ENCODE data around the gene UBE2N. TPM values are rescaled to one million over a fixed set of nuclear protein-coding genes. Genes with fewer than 3 reads are reported as not detected.

UBE2N gene, protein sequence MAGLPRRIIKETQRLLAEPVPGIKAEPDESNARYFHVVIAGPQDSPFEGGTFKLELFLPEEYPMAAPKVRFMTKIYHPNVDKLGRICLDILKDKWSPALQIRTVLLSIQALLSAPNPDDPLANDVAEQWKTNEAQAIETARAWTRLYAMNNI
- 115 TPM for total RNA-seq (ENCODE audit: unreplicated experiment)
- long read RNA-seq, full-length matches to known transcripts, result 85 of 90 reads
- long read RNA-seq, partial matches to known transcripts, result 1 of 90 reads
- long read RNA-seq, other reads (novel, unspliced or antisense), result 4 of 90 reads

DNA sequence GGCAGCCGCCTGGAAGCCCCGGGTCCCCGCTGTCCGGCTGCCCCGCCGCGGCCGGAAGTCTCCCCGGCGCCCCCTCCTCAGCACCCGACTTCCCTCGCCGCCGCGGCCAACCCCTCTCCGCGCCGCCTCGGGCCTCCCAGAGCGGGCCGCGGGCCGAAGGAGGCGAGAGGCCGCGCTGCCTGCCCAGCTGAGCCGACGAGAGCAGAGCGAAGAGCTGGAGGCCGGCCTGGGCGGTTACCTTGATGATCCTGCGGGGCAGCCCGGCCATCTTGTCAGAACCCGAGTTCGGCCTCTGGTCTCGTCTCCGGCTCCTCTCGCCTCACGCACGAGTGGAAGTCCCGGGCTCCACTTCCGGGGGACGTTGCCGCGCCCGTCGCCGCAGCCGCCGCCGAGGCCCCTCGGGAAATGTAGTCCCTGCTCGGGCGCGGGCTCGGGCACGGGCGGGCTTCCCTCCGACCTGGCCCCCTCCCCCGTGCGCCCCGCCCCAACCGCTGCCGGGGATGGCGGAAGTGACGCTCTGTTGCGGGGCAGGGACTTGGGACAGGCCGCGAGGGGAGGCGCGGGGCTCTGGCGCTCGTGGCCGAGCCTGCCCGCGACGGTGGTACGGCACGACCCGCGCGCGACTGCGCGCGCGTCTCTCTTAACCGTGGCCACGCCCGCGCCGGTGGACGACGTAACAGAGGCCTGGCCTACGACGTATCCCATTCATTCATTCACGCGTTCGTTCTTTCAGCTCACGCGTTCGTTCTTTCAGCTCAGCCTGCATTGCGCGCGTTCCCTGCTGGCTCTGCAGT, at the start of gene UBE2N:
Gene UBE2N, minus strand, starts transcription at position 331 of the 794 bp plus-strand sequence. Its CDS starts 63 bp downstream, at position 268.
- H3K36me3 Mint-ChIP-seq (ENCODE audit: unreplicated experiment), result no peaks in the 10 kb centered on the region
- peaks cover 7% of the 10 kb centered on the region for H3K27me3 Mint-ChIP-seq (ENCODE audit: unreplicated experiment)
- DNase-seq, result peak; percentile 99
- H3K4me3 Mint-ChIP-seq (ENCODE audit: unreplicated experiment), result peak within 1 kb of the TSS; percentile 95
- H3K4me1 Mint-ChIP-seq (ENCODE audit: low read depth, unreplicated experiment), result peaks cover 17% of the 10 kb centered on the region
- TF ChIP-seq, protein P1, sequence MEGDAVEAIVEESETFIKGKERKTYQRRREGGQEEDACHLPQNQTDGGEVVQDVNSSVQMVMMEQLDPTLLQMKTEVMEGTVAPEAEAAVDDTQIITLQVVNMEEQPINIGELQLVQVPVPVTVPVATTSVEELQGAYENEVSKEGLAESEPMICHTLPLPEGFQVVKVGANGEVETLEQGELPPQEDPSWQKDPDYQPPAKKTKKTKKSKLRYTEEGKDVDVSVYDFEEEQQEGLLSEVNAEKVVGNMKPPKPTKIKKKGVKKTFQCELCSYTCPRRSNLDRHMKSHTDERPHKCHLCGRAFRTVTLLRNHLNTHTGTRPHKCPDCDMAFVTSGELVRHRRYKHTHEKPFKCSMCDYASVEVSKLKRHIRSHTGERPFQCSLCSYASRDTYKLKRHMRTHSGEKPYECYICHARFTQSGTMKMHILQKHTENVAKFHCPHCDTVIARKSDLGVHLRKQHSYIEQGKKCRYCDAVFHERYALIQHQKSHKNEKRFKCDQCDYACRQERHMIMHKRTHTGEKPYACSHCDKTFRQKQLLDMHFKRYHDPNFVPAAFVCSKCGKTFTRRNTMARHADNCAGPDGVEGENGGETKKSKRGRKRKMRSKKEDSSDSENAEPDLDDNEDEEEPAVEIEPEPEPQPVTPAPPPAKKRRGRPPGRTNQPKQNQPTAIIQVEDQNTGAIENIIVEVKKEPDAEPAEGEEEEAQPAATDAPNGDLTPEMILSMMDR (IDR thresholded peaks at IDR 0.05; ENCODE audit: partially characterized antibody, unreplicated experiment), result no peak
- H3K9me3 Mint-ChIP-seq (ENCODE audit: unreplicated experiment), result peaks cover 10% of the 10 kb centered on the region
- H3K27ac Mint-ChIP-seq (ENCODE audit: unreplicated experiment), result peak within 1 kb of the TSS; percentile 93

DNA sequence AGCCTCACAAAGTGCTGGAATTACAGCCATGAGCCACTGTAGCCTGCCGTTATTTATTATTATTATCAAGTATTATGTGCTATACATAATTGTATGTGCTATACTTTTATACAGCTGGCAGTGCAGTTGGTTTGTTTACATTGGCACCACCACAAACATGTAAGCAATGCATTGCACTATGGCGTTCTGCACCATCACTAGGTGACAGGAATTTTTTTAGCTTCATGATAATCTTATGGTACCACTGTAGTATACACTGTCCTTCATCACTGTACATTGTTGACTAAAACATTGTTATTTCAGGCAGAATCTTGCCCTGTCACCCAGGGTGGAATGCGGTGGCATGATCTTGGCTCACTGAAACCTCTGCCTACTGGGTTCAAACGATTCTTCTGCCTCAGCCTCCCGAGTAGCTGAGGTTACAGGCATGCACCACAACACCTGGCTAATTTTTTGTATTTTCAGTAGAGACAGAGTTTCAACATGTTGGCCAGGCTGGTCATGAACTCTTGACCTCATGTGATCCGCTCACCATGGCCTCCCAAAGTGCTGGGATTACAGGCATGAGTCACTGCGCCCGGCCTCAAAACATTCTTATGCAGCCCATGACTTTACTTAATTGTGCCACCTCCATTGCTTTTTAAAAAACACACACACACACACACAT, 42.7 kb upstream of the UBE2N start:
- no peak for DNase-seq
- Mint-ChIP-seq H3K27me3 (ENCODE audit: unreplicated experiment) (no peaks in the 10 kb centered on the region), H3K36me3 (ENCODE audit: unreplicated experiment) (no peaks in the 10 kb centered on the region), H3K4me3 (ENCODE audit: unreplicated experiment) (no peak overlapping the region), H3K27ac (ENCODE audit: unreplicated experiment) (no peak overlapping the region), H3K9me3 (ENCODE audit: unreplicated experiment) (no peaks in the 10 kb centered on the region), H3K4me1 (ENCODE audit: low read depth, unreplicated experiment) (no peaks in the 10 kb centered on the region)
- TF ChIP-seq, protein P1 (IDR thresholded peaks at IDR 0.05; ENCODE audit: partially characterized antibody, unreplicated experiment), result no peak

DNA sequence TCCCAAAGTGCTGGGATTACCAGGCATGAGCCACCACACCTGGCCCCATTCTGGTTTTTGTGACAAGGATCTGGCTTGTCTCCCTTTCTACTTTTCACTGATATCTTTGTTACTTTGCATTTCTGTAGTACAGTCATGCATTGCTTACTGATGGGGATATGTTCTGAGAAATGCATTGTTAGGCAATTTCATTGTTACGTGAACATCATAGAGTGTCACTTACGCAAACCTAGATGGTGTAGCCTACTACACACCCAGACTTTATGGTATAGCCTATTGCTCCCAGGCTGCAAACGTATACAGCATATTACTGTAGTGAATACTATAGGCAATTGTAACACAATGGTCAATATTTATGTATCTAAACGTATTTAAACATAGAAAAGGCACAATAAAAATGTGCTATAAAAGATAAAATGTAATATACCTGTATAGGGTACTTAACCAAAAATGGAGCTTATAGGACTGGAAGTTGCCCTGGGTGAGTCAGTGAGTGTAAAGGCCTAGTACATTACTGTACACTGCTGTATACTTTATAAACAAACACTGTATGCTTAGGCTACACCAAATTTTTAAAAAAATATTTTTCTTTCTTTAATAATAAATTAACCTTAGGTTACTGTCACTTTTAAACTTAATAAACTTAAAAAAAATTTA, 41.5 kb upstream of the UBE2N start:
- Mint-ChIP-seq H3K9me3 (ENCODE audit: unreplicated experiment) (no peaks in the 10 kb centered on the region), H3K4me1 (ENCODE audit: low read depth, unreplicated experiment) (no peaks in the 10 kb centered on the region), H3K27me3 (ENCODE audit: unreplicated experiment) (no peaks in the 10 kb centered on the region), H3K36me3 (ENCODE audit: unreplicated experiment) (no peaks in the 10 kb centered on the region), H3K4me3 (ENCODE audit: unreplicated experiment) (no peak overlapping the region), H3K27ac (ENCODE audit: unreplicated experiment) (no peak overlapping the region)
- no peak for DNase-seq
- TF ChIP-seq, protein P1 (IDR thresholded peaks at IDR 0.05; ENCODE audit: partially characterized antibody, unreplicated experiment), result no peak

DNA sequence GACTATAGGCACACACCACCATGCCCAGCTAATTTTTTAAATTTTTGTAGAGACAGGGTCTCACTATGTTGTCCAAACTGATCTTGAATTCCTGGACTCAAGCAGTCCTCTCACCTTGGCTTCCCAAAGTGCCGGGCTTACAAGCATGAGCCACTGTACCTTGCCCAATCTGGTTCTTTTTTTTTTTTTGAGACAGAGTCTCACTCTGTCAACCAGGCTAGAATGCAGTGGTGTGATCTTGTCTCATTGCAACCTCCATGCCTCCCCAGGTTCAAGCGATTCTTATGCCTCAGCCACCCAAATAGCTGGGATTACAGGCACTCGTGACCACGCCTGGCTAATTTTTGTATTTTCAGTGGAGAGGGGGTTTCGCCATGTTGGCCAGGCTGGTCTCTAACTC, 41.0 kb upstream of the UBE2N start:
- Mint-ChIP-seq H3K4me1 (ENCODE audit: low read depth, unreplicated experiment) (no peaks in the 10 kb centered on the region), H3K27ac (ENCODE audit: unreplicated experiment) (no peak overlapping the region), H3K36me3 (ENCODE audit: unreplicated experiment) (no peaks in the 10 kb centered on the region), H3K9me3 (ENCODE audit: unreplicated experiment) (no peaks in the 10 kb centered on the region), H3K27me3 (ENCODE audit: unreplicated experiment) (no peaks in the 10 kb centered on the region), H3K4me3 (ENCODE audit: unreplicated experiment) (no peak overlapping the region)
- TF ChIP-seq, protein P1 (IDR thresholded peaks at IDR 0.05; ENCODE audit: partially characterized antibody, unreplicated experiment), result no peak
- no peak for DNase-seq
